ENCODE data around the gene IRF2.

Gene IRF2

DNA sequence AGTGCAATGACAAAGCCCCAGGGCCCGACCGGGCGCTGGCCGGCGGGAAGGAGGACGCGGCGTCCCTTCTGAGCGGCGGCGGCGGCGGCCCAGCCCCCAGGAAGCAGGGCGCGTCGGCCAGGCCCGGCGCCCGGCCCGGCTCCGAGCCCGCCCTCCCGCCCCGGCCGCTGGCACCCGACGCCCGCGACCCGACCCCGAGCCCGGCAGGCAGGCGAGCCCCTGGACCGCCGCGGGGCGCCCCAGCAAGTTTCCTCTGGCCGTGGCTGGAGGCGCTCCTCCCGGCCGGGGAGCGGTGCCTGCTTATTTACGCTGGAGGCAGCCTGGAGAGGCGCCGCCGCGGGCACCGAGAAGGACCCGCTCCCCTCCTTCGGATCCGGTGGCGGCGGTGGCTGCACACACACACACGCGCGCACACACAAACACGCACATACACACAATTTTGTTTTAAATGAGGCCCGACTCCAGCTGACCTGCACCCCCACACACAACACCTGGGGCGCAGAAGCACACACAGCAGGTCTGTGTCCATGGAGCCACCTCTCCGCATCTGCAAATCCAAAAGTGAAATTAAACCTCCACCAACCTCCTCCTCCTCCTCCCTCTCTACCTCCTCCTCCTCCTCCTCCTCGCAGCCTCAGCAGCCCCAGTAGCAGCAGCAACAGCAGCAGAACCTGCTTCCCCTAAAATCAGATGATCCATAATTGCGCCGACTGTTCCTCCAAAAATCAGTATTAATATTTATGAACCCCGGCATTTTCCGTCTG, 669 bp downstream of the IRF2 start:
- TF ChIP-seq, protein P1, sequence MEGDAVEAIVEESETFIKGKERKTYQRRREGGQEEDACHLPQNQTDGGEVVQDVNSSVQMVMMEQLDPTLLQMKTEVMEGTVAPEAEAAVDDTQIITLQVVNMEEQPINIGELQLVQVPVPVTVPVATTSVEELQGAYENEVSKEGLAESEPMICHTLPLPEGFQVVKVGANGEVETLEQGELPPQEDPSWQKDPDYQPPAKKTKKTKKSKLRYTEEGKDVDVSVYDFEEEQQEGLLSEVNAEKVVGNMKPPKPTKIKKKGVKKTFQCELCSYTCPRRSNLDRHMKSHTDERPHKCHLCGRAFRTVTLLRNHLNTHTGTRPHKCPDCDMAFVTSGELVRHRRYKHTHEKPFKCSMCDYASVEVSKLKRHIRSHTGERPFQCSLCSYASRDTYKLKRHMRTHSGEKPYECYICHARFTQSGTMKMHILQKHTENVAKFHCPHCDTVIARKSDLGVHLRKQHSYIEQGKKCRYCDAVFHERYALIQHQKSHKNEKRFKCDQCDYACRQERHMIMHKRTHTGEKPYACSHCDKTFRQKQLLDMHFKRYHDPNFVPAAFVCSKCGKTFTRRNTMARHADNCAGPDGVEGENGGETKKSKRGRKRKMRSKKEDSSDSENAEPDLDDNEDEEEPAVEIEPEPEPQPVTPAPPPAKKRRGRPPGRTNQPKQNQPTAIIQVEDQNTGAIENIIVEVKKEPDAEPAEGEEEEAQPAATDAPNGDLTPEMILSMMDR (IDR thresholded peaks at IDR 0.05): no peak

DNA sequence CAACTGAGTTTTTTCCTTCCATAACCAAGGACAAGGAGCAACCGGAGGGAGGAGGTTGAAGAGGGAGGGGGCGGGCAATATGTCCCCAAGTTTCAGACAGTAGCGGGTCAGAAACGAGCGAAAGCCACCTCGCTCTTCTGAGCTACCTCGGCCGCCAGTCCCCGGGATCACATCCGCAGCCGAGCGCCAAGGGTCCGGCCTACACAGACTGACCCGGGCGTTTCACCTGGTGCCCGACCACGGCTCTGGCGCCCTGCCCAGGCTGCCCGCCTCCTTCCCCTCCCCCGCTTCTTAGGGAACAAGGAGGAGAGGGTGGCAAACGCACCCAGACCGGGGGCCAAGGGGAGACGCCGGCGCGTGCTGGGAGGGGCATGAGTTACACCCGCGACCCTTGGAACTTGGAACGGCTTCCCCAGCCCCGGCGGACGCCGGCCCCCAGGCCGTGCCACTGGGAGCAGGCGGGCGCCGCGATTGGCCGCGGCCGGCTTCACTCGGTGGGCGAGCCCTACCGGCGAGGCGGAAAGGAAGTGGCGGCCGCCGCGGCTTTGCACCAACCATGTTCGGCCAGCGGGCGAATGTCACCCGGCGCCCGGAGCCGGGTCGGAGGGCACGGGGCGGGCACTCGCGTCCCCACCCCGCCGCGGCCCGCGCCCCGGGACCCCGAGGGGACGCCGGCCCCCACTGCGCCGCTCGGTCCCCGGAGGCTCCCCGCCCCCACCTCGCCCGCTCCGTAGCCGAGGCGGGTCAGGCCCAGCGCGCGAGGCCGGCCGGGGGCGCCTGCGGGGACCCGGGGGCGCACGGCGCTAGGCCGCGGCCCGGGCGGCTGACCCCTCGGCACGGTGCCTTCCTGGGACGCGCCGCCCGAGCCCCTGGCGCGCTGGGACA, 1.5 kb downstream of the IRF2 start:
- TF ChIP-seq, protein P1 (IDR thresholded peaks at IDR 0.05): no peak

DNA sequence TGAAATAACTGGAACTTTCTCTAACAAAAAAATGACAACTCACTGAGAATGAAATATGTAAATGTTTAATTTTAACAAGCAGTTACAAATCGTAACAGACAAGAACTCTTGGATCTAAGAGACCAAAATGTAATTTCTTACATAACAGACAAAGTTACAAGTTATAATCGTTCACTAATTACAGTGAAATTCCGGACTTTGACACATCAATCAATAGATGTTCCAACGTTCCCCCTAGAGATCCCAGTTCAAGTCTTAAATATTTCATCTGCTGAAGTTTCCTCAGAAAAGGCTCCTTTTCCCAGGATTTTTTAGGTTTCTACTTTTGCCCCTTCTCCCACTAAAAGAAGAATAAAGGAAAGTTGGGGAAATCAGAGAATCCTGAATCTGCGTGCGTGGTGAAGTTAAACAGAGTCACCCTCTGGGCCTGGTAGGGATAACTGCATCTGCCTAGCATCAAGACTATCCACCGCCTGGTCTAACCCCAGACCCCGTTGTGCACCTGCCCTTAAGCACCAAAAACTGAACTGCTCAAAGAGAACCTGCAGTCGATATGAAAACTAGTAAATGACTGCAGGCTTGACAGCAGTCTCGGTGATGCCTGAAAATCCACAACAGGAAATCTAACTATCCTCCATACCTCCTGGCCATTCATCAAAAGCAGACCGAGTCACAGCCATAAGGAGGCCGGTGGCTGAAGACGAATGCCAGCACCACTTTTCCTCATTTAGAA, 2.3 kb downstream of the IRF2 start:
- TF ChIP-seq, protein P1 (IDR thresholded peaks at IDR 0.05): no peak

DNA sequence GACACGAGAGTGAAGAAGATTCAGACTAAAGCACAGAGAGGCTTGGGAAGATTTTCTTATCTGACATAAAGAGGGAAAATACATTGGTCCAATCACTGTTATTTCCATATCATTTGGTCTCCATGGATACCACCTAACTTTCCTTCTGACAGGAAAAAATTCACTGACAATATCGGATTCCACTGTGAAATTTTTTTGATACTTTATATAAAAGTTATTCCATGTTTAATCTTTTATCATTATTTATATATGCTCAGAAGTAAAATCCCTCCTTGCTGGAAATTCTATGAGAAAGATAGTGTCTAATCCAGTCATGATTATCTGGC, 3.6 kb downstream of the IRF2 start:
- TF ChIP-seq, protein P1 (IDR thresholded peaks at IDR 0.05): no peak

DNA sequence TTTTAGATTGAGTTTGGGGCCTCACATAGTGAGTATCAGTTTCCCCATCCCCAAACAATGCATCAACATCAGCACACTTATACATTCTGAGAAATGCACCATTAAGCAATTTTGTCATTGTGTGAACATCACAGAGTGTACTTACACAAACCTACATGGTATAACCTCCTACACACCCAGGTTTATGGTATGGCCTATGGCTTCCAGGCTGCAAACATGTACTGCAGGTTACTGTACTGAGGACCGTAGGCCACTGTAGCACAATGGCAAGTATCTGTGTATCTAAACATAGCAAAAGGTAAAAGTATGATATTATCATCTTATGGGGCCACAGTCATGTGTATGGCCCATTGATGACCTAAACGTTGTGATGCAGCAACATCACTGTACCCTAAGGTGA, 7.7 kb downstream of the IRF2 start:
- TF ChIP-seq, protein P1 (IDR thresholded peaks at IDR 0.05): no peak

DNA sequence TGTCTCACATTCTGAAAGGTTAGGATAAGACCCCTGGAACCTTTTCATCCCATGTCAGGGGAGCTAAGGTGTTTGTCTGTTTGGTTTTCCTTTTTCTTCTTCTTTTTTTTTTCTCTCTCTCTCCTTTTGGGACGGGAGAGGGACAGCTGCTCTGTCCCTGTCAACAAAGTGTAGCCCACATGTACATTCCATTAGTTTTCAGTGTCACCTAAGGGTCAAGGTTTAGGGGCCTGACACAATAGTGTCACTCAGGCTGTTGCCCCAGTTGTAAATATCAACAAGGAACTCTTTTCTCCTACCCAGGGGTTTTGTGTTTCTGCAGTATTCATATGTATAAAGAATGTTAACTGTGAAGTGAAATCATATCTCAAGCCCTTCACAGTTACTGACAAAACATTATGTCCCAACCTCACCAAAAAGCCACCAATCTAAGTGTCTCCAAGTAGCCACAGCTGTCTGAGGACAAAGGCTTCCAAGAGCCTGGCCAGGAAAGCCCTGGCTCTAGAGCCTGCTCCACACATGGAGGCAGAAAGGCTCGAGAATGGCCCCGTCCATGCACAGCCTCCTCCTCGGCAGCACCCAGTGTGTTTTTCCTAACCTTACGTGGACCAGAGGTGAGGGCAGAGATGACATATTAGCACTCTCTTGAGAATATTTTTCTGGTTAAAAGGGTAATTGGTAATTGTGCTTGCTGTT, 9.4 kb downstream of the IRF2 start:
- TF ChIP-seq, protein P1 (IDR thresholded peaks at IDR 0.05): no peak

DNA sequence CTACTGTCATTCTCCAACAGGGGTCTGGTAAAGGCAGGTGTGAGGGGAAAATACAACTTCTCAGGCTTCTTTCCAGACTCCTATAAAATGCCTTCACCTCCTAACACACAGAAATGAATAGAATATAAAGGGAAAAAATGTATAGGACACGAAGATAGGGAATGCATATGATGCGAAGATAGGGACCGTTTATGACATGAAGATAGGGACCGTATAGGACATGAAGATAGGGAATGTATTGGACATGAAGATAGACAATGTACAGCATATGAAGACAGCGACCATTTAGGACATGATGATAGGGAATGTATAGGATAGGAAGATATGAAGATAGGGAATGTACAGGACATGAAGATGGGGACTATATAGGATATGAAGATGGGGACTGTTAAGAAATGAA, 10.5 kb downstream of the IRF2 start:
- TF ChIP-seq, protein P1 (IDR thresholded peaks at IDR 0.05): no peak
